Skin epidermis (tissue), 12 donors: ENCODE results near the gene IFT88.
"Not testable (repeated sequence)": the region's sequence is repeated elsewhere in the genome, so short reads cannot be mapped to it uniquely, and the experiment has no call there.

Experiments
- H3K27ac ChIP-seq, 21 experiments: fragments of 200-600 bp; sonication (generic) in 11 of 21; one replicate each; pipeline ENCODE4 v1.5.0; 2020; ENCODE audit warnings: mild to moderate bottlenecking in 3 of 21, inconsistent platforms in 2 of 21, moderate library complexity in 2 of 21
- H3K4me3 ChIP-seq, 7 experiments: fragments of 200-600 bp; sonication (generic) in 2 of 7; one replicate each; pipeline ENCODE4 v1.5.0; 2020; ENCODE audit warnings: inconsistent platforms in 2 of 7, mild to moderate bottlenecking in 2 of 7, moderate library complexity in 1 of 7

The IFT88 gene

GRCh38 chr13:20616059-20616797 lies 49.3 kb downstream of the IFT88 start:
- no peak overlapping the region for H3K27ac ChIP-seq
- no peak overlapping the region for H3K4me3 ChIP-seq

GRCh38 chr13:20623000-20623399 lies 56.0 kb downstream of the IFT88 start:
- no peak overlapping the region for H3K27ac ChIP-seq
- no peak overlapping the region for H3K4me3 ChIP-seq

- Histone ChIP-seq H3K4me3 (no peak overlapping the region), H3K27ac (no peak overlapping the region)
Measured at GRCh38 chr13:20624213-20624612, 57.3 kb downstream of the IFT88 start.

GRCh38 chr13:20633802-20634201 lies 66.8 kb downstream of the IFT88 start:
- no peak overlapping the region for H3K4me3 ChIP-seq
- no peak overlapping the region for H3K27ac ChIP-seq

GRCh38 chr13:20636079-20636478 lies 69.1 kb downstream of the IFT88 start:
- Histone ChIP-seq H3K27ac (no peak overlapping the region), H3K4me3 (no peak overlapping the region)

GRCh38 chr13:20637811-20638210 lies 70.9 kb downstream of the IFT88 start:
- no peak overlapping the region for H3K27ac ChIP-seq
- no peak overlapping the region for H3K4me3 ChIP-seq

GRCh38 chr13:20647758-20648157 lies 80.8 kb downstream of the IFT88 start:
- Histone ChIP-seq H3K4me3 (no peak overlapping the region), H3K27ac (no peak overlapping the region)

- Histone ChIP-seq H3K27ac (no peak overlapping the region), H3K4me3 (no peak overlapping the region)
Measured at GRCh38 chr13:20652946-20653345, 86.0 kb downstream of the IFT88 start.

GRCh38 chr13:20654156-20654555 lies 87.2 kb downstream of the IFT88 start:
- Histone ChIP-seq H3K4me3 (no peak overlapping the region), H3K27ac (no peak overlapping the region)

GRCh38 chr13:20658451-20659040 lies 91.6 kb downstream of the IFT88 start:
- no peak overlapping the region for H3K27ac ChIP-seq

GRCh38 chr13:20664351-20664750 lies 97.4 kb downstream of the IFT88 start:
- H3K27ac ChIP-seq = no peak overlapping the region
- no peak overlapping the region for H3K4me3 ChIP-seq

More at GRCh38 chr13:20658451-20659040, 91.6 kb downstream of the IFT88 start:
- H3K4me3 ChIP-seq = no peak overlapping the region

- Histone ChIP-seq H3K27ac (no peak overlapping the region), H3K4me3 (no peak overlapping the region)
Measured at GRCh38 chr13:20666948-20667347, 100.0 kb downstream of the IFT88 start.

- Histone ChIP-seq H3K27ac (no peak overlapping the region), H3K4me3 (no peak overlapping the region)
Measured at GRCh38 chr13:20667857-20668437, 101.0 kb downstream of the IFT88 start.

GRCh38 chr13:20669162-20669561 lies 102.2 kb downstream of the IFT88 start:
- Histone ChIP-seq H3K27ac (peak overlapping the region in 1 of 21 experiments; percentile 4), H3K4me3 (no peak overlapping the region)

GRCh38 chr13:20671789-20672188 lies 104.8 kb downstream of the IFT88 start:
- Histone ChIP-seq H3K27ac (no peak overlapping the region), H3K4me3 (no peak overlapping the region)

- Histone ChIP-seq H3K4me3 (no peak overlapping the region), H3K27ac (no peak overlapping the region)
Measured at GRCh38 chr13:20672772-20673171, 105.8 kb downstream of the IFT88 start.

GRCh38 chr13:20673715-20674114 lies 106.8 kb downstream of the IFT88 start:
- Histone ChIP-seq H3K27ac (peak overlapping the region in 1 of 21 experiments; percentile 21), H3K4me3 (no peak overlapping the region)

GRCh38 chr13:20676213-20676612 lies 109.3 kb downstream of the IFT88 start:
- Histone ChIP-seq H3K4me3 (no peak overlapping the region), H3K27ac (no peak overlapping the region)

GRCh38 chr13:20678606-20679005 lies 111.6 kb downstream of the IFT88 start:
- H3K27ac ChIP-seq, H3K4me3 ChIP-seq: not testable (repeated sequence)

- no peak overlapping the region for H3K4me3 ChIP-seq
- no peak overlapping the region for H3K27ac ChIP-seq
Measured at GRCh38 chr13:20679879-20680278, 112.9 kb downstream of the IFT88 start.

- H3K4me3 ChIP-seq = no peak overlapping the region
Measured at GRCh38 chr13:20680416-20681080, 113.6 kb downstream of the IFT88 start.

More at GRCh38 chr13:20680416-20681080, 113.6 kb downstream of the IFT88 start:
- H3K27ac ChIP-seq = no peak overlapping the region
